GM21423 (cell line): ENCODE results near the gene DBF4B.
"Not testable (repeated sequence)": the region's sequence is repeated elsewhere in the genome, so short reads cannot be mapped to it uniquely, and the experiment has no call there.

Experiments
- ATAC-seq: cut with Tn5 transposase; IDR thresholded peaks from one replicate; pipeline ENCODE4 v1.9.1; 2021; ENCODE audit warnings: mild to moderate bottlenecking, moderate library complexity; ENCODE audit not compliant: unreplicated experiment

The DBF4B gene, protein sequence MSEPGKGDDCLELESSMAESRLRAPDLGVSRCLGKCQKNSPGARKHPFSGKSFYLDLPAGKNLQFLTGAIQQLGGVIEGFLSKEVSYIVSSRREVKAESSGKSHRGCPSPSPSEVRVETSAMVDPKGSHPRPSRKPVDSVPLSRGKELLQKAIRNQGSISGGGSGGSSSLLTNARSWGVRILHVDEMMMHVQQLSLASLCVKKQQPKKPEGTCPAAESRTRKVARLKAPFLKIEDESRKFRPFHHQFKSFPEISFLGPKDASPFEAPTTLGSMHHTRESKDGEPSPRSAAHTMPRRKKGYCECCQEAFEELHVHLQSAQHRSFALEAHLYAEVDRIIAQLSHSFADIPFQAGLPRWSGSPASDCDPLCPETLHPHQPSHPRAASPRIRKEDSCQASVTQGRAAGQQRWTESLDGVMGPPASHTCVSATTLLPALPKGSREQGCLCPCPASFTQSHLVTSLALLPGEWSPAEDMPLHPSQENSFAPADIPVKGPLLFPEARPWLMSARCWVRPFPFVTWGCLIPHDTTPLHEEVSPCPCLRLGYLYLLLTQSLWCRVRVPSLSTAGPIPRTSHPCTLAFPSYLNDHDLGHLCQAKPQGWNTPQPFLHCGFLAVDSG

GRCh38 chr17:44708401-44709263, at the start of gene DBF4B:
Gene DBF4B, plus strand, starts transcription at chr17:44708665. Its CDS starts 156 bp downstream, at chr17:44708821.
- peak; percentile 87 for ATAC-seq

GRCh38 chr17:44661835-44662234, 46.6 kb upstream of the DBF4B start:
- ATAC-seq: no peak

DNA sequence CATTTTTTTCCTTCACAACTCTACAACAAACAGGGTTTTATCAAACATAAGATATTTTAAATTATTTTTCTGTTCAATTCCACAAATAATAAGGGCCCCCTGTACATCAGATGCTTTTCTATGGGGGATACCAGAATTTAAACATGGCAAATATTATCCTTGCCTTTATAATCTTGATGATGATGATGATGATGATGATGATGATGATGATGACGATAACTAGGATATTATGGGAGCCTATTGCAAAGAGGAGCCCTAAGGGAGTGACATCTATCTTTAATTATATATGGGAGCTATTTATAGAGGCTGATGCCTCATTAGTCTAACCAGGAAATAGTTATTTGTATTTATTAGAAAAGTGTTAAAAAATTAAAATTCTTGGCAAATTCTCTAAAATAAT, 45.4 kb upstream of the DBF4B start:
- ATAC-seq: no peak

DNA sequence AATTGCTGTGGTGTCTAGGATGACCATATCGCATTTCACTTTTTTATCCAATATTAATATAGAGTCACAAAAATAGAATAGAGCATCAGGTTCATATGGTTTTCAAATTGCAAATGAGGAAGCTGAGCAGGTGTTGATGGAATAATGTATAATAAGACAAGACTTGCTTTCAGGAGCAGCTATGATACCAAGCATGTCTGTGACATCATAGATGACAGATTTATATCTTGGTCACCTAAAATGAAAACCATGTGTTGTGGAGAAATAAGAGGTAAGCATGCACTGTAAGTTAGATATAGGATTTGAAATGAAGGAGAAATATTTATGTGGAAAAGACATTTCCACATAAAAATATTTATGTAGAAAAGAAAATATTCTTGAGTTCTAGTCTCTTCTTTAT, 43.6 kb upstream of the DBF4B start:
- no peak for ATAC-seq

- no peak for ATAC-seq
Measured at GRCh38 chr17:44666006-44666405, 42.5 kb upstream of the DBF4B start.

GRCh38 chr17:44672479-44673093, 35.9 kb upstream of the DBF4B start:
- no peak for ATAC-seq

DNA sequence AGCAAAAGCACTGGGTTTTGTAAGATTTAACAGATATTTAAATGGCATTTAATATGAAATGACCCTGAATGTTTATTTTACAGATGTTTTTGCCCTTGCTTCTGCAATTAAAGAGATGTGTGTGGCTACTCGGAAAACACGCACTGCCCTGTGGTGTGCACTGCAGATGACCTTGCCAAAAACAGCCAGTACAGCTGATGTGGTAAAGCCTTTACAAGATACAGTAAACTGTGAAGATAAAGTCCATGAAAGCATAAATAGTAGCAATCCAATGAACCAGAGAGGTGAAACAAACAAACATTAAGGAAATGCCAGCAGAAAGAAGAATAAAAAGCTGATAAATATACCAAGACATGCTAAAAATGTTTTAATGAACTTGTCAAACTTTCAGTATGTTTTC, 34.6 kb upstream of the DBF4B start:
- no peak for ATAC-seq

GRCh38 chr17:44677136-44677535, 31.3 kb upstream of the DBF4B start:
- ATAC-seq: no peak

GRCh38 chr17:44683303-44683702, 25.2 kb upstream of the DBF4B start:
- not testable (repeated sequence) for ATAC-seq

DNA sequence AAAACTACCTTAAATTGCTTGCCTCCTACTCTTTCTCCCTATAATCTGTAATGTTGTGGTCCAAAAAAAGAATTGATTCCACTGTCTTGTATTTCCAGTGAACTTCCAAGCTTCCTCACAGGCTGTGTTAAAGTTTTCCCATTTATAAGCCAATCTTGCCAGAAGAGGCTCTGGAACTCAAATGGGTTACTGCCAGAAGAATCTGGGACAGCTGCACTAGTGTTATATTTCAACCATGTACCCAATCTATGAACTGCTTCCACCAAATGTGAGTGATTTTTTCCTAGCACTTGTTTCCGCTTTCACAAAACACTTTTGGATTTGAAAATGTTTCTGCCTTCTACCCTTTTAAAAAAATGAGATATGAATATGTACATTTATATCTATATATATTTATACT, 20.7 kb upstream of the DBF4B start:
- no peak for ATAC-seq

DNA sequence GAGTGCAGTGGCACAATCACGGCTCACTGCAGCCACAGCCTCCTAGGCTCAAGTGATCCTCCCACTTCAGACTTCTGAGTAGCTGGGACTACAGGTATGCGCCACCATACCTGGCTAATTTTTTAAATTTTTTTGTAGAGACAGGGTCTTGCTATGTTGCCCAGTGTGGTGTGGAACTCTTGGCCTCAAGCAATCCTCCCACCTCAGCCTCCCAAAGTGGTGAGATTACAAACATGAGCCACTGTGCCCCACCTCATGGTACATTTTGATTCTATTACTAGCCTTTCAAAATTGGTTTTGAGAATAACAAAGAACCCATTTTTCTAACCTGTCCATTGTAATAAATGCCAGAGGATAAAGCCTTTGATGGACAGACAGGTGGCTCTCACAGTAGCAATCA, 20.3 kb upstream of the DBF4B start:
- no peak for ATAC-seq

GRCh38 chr17:44688675-44689476, 19.6 kb upstream of the DBF4B start:
- ATAC-seq: no peak

GRCh38 chr17:44689477-44690217, 18.8 kb upstream of the DBF4B start, which contains the start of gene CCDC43:
Gene CCDC43, minus strand, starts transcription at chr17:44689776. Its CDS starts 23 bp downstream, at chr17:44689753.
- peak; percentile 95 for ATAC-seq

DNA sequence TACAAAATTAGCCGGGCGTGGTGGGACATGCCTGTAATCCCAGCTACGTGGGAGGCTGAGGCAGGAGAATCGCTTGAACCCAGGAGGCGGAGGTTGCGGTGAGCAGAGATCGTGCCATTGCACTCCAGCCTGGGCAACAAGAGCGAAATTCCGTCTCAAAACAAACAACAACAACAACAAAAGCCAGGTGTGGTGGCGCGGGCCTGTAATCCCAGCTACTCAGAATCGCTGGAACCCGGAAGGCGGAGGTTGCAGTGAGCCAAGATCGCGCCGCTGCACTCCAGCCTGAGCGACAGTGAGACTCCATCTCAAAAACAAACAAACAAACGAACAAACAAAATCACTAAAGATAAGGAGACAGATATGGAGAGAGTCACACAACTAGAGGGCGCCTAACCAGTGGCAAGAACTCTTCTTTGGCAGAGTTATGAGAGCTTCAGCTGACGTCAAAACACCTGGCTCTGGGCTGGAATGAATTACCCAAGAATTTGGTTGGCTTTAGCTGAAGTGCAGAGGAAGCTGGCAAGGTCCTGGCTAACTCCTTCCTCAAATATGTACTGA, 17.6 kb upstream of the DBF4B start:
- not testable (repeated sequence) for ATAC-seq

DNA sequence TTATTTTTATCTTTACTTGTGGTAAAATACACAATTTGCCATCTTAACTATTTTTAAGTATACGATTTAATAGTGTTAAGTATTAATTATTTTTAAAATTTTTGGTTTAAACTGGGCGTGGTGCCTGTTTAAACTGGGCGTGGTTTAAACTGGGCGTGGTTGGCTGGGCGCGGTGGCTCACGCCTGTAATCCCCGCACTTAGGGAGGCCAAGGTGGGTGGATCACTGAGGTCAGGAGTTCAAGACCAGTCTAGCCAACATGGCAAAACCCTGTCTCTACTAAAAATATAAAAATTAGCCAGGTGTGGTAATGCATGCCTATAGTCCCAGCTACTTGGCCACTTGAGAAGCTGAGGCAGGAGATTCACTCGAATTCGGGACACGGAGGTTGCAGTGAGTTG, 14.9 kb upstream of the DBF4B start:
- ATAC-seq: no peak

GRCh38 chr17:44700288-44700687, 8.2 kb upstream of the DBF4B start:
- not testable (repeated sequence) for ATAC-seq

- ATAC-seq: no peak
Measured at GRCh38 chr17:44707755-44708400, 587 bp upstream of the DBF4B start.

- ATAC-seq: no peak
Measured at GRCh38 chr17:44719444-44719843, 11.0 kb downstream of the DBF4B start.

- ATAC-seq: no peak
Measured at GRCh38 chr17:44722254-44722653, 13.8 kb downstream of the DBF4B start.
